ENCODE data around the gene FRMPD4.

FRMPD4 gene

DNA sequence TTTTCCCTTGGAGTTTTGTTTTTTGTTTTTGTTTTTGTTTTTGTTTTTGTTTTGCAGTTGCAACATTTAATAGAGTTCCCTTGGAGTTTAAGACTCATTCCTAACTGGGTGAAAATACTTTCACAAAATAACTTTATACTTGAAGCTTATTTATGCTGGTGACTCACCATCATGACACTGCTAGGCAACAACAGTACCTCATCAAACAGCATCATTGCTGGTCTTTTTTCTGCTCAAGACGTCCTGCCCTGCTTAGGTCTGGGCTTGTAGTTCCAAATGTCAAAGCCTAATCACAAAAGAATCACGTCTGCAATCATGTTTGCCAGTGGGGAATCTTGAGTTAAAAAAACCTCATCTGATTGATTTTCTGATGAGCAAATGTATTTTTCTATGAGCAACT lies 547.3 kb downstream of the FRMPD4 start:
- no peak for DNase-seq

- no peak for DNase-seq
Observed at GRCh38 chrX:12686331-12686730, 548.1 kb downstream of the FRMPD4 start.

DNA sequence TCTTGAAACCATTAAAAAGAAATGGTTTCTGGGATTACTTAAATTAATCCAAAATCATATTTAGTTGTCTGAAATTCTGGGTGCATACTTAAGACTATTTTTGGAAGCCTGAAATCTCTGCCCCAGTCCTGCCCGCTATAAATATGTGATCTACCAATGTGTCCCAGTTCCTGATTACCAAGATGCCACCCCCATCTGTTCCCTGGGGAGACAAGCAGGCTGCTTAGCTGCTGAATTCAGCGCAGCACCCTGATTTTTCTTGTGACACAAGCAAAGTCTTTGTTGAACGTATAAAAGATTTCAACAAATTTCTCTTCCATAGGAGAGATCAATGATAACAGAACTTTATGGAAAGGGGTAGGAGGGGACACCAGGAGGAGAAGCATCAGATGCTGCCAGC lies 552.4 kb downstream of the FRMPD4 start:
- DNase-seq, result no peak

GRCh38 chrX:12693754-12694153 lies 555.5 kb downstream of the FRMPD4 start:
- no peak for DNase-seq

DNA sequence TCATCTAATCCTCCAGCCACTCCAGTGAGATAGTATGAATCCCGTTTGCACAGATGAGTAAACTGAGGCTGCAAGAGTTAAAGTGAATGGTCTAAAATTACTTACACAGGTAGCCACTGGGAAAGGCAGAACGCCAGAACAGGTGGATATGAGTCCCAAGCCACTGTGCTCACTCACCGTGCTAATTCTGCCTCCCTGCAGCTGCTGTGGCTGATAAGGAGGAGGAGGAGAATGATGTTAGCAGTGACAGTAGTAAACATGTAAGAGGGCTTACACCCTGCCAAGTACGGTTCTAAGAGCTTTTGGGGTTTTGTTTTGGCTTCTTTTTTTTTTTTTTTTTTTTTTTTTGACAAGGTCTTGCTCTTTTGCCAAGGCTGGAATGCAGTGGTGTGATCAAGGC lies 562.5 kb downstream of the FRMPD4 start:
- no peak for DNase-seq

DNA sequence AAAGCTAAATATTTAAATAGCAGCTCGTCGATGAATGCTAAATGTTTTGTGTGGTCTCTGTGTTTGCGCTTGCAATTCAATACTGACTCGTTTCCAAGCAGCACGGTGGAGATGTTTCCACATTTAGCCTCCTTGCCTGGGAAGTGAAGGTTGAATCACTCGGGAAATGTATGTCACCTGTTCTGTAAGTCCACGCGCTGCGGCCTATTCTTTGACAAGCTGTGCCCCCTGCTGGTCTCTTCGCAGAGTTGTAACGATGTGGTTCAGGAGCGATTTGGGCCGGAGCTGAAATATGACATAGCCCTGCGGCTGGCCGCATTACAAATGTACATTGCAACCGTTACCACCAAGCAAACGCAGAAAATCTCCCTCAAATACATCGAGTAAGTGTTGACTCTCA lies 563.4 kb downstream of the FRMPD4 start:
- peak; percentile 65 for DNase-seq

DNA sequence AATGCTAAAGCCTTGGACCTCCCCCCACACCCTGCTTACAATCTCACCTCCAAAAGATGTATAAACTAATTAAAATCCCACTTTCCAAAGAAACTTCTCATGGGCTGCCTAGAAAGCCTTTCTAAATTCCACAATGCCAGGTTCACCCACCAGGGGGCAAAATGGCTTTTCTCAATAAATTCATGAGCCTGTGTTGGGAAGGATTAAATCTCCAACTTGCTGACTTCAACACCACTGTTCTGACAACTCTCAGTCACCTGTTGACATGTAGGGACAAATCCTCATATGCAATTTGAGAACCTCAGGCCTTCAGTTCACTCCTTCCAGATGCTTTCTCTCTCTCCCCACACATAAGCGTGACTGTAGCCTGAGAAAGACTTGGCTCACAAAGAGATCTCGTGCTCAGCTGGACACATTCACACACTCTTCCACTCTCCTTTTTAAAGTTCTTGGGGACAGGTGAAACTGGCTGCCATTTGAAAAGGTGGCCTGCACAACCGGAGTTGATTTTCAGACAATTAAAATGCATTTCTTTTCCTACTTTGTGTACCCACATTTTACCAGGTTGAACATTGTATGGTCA lies 564.3 kb downstream of the FRMPD4 start:
- no peak for DNase-seq

DNA sequence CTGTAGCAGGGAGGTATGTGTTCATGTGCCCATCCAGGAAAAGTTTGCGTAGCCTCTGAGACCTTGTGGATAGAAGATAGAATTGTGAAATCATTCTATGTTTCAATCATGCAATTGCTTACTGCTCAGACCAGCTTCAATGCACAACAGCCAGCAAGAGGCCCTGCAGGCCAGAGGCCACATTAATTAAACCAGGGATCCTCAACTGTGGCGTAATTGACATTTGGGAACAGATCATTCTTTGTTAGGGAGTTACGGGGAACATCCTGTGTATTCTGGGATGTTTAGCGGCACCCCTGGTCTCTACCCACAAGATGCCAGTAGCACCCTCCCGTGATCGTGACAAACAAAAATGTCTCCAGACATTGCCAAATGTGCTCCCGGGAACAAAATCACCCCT lies 566.4 kb downstream of the FRMPD4 start:
- no peak for DNase-seq

DNA sequence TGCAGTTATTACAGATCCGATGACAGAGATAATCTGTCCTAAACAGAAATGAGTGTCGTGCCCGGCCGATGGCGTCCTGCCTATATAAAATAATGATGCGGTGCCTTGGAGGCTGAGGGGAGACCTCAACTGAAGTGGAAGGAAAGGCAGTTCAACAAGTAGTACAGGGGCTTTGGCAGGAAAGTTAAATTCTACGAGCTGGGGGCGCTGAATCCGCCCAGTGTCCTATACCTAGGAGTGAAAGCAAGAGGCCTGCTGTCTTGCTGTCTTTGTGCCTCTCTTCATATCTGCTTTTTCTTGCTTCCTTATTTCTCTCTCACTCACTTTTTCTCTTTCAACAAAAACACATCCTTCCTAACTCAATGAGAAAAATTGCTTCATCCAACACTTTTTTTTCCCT lies 570.8 kb downstream of the FRMPD4 start:
- no peak for DNase-seq

- no peak for DNase-seq
Observed at GRCh38 chrX:12711435-12712040, 573.3 kb downstream of the FRMPD4 start.

DNA sequence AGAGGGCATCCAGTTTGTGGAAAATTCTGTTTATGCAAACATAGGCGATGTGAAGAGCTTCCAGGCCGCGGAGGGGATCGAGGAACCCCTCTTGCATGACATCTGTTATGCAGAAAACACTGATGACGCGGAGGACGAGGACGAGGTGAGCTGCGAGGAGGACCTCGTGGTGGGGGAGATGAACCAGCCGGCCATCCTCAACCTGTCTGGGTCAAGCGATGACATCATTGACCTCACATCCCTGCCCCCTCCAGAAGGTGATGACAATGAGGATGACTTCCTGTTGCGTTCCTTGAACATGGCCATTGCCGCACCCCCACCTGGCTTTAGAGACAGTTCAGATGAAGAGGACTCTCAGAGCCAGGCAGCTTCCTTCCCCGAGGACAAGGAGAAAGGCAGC lies 578.3 kb downstream of the FRMPD4 start:
- DNase-seq, result no peak

- no peak for DNase-seq
Observed at GRCh38 chrX:12719837-12720236, 581.6 kb downstream of the FRMPD4 start.

- DNase-seq, result no peak
Observed at GRCh38 chrX:12721042-12721441, 582.8 kb downstream of the FRMPD4 start.

DNA sequence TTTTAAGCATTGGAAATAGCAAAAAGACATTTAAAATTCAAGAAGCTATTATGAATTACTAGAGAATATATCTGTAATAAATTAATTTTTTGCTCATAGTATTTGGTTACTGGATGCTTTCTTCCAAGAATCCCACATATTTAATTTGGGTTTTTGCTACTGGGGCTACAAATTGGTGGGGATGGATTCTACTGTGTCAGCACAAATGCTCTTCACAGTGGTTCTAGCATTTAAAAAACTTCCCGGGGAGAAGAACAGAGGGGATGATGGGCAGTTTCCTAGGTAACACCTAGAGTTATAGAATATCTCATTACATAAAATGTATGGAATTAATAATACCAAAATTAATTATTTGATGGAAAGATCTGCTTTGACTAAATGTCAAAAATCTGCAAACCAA lies 584.0 kb downstream of the FRMPD4 start:
- no peak for DNase-seq

GRCh38 chrX:12741416-12741815 lies 603.1 kb downstream of the FRMPD4 start:
- no peak for DNase-seq

- no peak for DNase-seq
Observed at GRCh38 chrX:12747433-12747832, 609.2 kb downstream of the FRMPD4 start.

DNA sequence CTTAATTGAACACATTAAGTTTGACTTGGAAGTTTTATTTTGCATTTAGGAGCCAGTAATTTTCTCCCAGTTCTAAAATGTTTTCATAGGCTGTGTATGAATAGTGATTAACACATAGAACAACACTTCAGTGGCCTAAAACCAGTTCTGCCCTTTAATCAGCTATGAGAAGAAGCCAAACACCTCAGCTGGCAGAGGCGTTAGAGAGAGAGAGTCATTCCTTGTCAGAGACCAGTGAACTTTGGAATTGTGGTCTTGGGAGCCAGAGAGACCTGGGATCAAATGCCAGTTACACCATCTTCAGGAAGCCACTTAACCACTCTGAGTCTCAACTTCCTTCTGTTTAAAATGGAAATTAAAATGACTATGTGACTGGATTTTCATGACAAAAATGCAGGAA lies 613.6 kb downstream of the FRMPD4 start:
- no peak for DNase-seq

DNA sequence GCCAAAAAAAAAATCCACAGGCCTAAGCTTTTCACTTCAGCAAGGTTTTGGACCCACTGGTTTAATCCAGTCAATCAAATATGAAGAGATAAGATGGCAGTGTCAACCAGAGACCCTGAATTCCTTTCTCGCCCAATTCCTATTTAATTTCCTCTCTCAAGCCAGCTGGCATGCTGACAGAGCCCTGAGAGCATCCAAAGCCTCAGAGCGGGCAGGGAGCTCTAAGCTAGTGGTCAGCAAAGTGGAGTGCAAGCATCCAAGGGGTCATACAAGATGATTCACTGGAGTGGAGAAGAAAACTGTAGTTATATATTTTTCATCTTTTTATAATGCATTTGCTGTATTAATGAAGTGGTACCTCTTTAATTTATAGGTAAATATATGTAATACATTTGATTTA lies 615.1 kb downstream of the FRMPD4 start:
- DNase-seq, result no peak

DNA sequence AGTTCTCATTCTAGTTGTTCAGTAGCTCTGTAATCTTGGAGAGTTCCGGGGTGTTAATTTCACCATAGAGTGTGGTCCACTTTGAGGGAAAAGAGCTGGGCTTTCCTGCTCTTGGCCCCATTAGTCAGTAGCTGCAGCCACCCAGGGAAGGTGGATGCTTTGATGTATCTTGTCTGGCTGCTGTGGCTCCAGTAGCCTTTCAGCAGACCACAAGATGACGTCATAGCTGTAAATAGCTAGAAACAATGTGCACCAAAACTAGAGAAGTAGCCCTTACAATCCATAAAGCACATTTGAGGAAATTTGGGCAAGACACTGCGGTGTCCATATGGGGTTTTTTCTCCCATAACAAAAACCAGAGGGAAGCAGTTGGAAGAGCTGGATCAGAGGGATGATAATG lies 620.0 kb downstream of the FRMPD4 start:
- no peak for DNase-seq

GRCh38 chrX:12767856-12768255 lies 629.6 kb downstream of the FRMPD4 start:
- peak; percentile 30 for DNase-seq

- no peak for DNase-seq
Observed at GRCh38 chrX:12768491-12768890, 630.2 kb downstream of the FRMPD4 start.

DNA sequence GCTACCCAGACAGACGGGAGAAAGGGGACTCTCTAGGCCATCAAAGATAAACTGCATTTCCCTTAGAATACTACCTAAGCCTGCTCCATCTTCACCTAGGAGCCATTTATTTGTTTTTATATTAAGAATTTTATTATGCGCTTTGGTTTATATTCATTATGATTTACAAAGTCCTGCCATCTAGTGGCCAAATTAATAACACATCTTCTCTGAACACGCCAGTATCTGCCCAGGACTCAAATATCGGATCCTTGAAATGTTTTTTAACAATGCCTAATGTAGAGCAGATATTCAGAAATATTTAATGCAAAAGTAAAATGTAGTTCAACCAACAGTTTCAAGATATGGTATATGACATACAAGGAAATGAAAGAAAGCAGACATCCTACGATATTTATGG lies 632.2 kb downstream of the FRMPD4 start:
- peak; percentile 34 for DNase-seq

- no peak for DNase-seq
Observed at GRCh38 chrX:12771445-12772069, 633.3 kb downstream of the FRMPD4 start.

All from NCI-H2227 treated with DMSO at 0.1 percent for 48 hours (cell line).